ENCODE data around the gene CPA5.

Gene CPA5, protein sequence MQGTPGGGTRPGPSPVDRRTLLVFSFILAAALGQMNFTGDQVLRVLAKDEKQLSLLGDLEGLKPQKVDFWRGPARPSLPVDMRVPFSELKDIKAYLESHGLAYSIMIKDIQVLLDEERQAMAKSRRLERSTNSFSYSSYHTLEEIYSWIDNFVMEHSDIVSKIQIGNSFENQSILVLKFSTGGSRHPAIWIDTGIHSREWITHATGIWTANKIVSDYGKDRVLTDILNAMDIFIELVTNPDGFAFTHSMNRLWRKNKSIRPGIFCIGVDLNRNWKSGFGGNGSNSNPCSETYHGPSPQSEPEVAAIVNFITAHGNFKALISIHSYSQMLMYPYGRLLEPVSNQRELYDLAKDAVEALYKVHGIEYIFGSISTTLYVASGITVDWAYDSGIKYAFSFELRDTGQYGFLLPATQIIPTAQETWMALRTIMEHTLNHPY

DNA sequence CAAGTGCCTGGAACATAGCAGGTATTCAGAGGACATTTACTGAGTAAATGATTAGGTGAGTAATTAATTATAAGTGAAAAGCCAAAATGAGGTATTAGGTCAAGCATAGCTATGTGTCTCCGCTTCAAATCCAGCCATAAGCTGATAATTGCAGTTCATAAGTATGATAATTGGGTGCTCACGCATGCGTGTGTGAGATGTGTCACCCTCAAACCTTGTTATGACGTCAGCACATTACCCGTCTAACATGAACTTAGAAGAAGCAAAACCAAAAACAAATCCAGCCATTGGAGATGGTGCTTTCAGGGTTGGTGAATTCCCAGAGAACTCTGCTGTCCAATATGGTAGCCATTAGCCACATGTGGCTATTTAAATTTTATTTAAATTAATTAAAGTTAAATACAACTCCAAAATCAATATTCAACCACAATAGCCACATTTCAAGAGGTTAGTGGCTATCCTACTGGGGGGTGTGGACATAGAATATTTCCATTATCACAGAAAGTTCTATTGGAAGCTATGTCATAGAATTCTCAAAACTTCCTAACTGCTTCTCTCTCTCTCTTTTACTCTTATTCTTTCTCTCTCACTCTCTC, at the start of gene CPA5:
Gene CPA5, plus strand, starts transcription at position 546 of the 596 bp plus-strand sequence. CDS start 1,670 bp downstream, outside the sequence.
- no peak for DNase-seq (ENCODE audit: low spot score)
- TF ChIP-seq, protein P1, sequence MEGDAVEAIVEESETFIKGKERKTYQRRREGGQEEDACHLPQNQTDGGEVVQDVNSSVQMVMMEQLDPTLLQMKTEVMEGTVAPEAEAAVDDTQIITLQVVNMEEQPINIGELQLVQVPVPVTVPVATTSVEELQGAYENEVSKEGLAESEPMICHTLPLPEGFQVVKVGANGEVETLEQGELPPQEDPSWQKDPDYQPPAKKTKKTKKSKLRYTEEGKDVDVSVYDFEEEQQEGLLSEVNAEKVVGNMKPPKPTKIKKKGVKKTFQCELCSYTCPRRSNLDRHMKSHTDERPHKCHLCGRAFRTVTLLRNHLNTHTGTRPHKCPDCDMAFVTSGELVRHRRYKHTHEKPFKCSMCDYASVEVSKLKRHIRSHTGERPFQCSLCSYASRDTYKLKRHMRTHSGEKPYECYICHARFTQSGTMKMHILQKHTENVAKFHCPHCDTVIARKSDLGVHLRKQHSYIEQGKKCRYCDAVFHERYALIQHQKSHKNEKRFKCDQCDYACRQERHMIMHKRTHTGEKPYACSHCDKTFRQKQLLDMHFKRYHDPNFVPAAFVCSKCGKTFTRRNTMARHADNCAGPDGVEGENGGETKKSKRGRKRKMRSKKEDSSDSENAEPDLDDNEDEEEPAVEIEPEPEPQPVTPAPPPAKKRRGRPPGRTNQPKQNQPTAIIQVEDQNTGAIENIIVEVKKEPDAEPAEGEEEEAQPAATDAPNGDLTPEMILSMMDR (IDR thresholded peaks at IDR 0.05; ENCODE audit: extremely low read depth, insufficient read depth, missing control alignments) = no peak
- in situ Hi-C loops (cut with MboI; ENCODE audit: low pct_unique_long_range_greater_than_20kb, low sequenced_read_pairs, unreplicated experiment) = no loop called here

DNA sequence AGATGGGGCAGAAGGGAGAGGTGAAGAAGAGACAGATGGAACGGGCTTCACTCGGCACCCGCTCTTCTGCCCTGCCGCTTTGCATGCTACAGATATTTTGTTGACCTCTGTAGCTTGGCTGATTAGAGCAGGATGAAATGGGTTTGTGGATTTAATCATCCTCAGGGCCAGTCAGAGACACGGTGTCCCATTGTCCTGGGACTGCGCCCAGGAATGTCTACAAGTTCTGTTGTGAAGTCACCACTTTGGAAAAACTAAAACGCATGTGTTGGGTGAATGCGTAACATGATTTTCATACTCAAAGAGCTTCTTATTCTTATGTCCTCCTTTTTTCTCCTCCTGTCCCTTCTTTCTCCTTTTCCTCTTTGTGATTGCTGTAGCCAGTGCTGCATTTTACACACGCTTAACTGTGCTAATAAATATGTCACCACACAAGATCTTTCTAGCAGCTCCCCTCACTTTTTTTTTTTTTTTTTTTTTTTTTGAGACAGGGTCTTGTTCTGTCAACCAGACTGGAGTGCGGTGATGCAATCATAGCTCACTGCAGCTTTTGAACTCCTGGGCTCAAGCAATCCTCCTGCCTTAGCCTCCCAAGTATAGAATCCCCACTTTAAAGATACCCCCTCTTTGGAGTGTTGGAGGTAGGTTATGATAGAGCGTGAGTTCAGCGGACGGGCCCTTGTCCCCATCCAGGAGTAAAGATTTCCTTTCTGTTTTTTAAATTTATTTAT, 48.2 kb upstream of the CPA5 start:
- no peak for DNase-seq (ENCODE audit: low spot score)
- in situ Hi-C loops (cut with MboI; ENCODE audit: low pct_unique_long_range_greater_than_20kb, low sequenced_read_pairs, unreplicated experiment) = no loop called here
- TF ChIP-seq, protein P1 (IDR thresholded peaks at IDR 0.05; ENCODE audit: extremely low read depth, insufficient read depth, missing control alignments) = no peak

DNA sequence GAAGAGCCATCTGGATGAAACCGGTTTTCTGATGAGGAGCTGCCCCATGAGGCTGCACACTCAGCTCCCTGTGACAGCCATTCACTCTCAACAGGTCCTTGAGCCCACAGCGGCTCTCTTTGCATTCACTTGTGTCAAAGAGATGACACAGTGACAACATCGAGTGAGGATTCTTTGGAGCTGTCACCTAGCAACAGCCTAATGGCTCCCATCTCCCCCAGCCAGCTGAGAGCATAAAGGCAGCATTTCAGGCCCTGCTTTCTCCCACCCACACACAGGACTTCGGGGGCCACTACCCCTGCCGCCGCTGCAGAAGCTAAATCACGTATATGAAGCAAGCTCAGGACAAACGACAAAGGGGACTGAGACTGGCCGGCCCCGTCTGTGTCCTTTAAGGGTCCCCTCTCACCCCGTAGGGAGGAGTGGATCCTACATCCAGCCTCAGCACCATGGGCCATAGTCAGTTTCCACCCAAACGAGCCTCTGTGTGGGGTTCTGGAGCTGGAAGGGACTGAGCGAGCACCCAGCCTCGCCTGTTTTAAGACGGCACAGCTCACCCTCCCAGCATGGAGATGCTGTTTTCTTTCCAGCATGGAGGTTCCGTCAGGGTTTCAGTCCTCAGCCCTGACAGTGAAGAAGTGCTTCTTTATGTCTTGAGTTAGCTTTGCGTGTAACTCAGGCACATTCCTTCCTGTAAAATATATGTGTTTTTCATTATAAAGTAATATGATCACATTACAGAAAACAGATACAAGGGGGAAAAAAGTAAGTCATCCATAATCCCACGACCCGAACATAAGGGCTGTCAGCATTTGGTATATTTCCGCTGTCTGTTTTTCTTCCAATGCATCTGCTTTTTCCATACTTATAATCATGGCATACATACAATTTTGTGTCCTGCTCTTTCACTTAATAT, 46.7 kb upstream of the CPA5 start:
- in situ Hi-C loops (cut with MboI; ENCODE audit: low pct_unique_long_range_greater_than_20kb, low sequenced_read_pairs, unreplicated experiment) = no loop called here
- TF ChIP-seq, protein P1 (IDR thresholded peaks at IDR 0.05; ENCODE audit: extremely low read depth, insufficient read depth, missing control alignments) = no peak
- no peak for DNase-seq (ENCODE audit: low spot score)

DNA sequence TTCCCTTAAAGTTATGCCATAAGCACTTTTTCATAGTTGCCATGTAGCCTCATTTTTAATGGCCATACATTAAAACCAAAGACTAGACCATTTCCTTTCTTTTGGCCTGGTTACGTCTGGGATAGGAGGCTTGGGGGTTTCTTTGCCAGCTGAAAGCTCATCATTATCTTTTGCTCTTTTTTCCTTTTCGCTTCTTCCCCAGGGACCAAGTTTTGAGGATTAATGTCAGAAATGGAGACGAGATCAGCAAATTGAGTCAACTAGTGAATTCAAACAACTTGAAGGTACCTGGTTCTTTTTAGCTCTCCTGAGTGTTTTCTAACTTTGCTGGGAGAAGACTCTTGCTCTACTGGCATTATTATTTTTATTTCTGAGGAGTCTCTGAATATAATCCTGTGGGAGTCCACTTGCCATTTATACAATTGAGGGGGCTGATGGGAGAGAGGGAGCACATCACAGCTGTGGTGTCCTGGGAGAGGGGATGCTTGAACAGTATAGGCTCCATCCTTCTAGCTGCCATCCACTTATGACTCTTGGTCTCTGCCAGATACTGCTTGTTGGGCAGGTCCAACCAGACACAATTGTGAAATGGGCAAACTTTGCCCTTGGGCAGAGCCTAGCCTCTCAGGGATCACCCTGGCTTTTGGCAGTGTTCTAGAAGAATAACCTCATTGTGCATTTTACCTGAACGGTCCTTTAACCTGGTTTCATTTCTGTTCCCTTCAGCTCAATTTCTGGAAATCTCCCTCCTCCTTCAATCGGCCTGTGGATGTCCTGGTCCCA, 45.9 kb upstream of the CPA5 start:
- no peak for DNase-seq (ENCODE audit: low spot score)
- TF ChIP-seq, protein P1 (IDR thresholded peaks at IDR 0.05; ENCODE audit: extremely low read depth, insufficient read depth, missing control alignments) = no peak
- in situ Hi-C loops (cut with MboI; ENCODE audit: low pct_unique_long_range_greater_than_20kb, low sequenced_read_pairs, unreplicated experiment) = no loop called here

DNA sequence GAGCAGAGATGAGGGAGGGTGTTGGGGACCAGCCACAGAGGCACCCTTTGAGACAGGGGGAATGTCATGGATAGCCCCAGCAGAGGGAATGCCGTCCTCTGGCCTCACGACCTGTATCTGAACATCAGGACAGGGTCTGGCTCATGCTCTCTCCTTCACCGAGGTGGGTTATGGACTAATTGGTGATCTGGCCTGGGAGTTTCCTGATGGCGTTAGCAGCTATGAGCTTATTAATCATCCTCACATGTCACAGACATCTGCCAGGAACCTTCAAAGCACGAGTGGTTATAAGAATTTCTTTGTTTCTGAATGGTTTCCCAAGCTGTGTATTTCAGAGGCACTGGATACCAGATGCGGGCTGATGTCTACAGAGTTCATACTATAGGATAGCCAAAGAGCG, 44.8 kb upstream of the CPA5 start:
- in situ Hi-C loops (cut with MboI; ENCODE audit: low pct_unique_long_range_greater_than_20kb, low sequenced_read_pairs, unreplicated experiment) = no loop called here
- no peak for DNase-seq (ENCODE audit: low spot score)
- TF ChIP-seq, protein P1 (IDR thresholded peaks at IDR 0.05; ENCODE audit: extremely low read depth, insufficient read depth, missing control alignments) = no peak

All from GM13977 (cell line).